GM08714 (cell line): ENCODE data around the gene INPP5E.

ENCODE experiments used
- H3K4me3 ChIP-seq: fragments of 200-500 bp; sonication (Bioruptor generic); 2 replicates; pipeline ENCODE4 v1.5.1; 2014; ENCODE audit warnings: mild to moderate bottlenecking, low read length, inconsistent platforms
- ZNF274 ChIP-seq: IDR thresholded peaks from 2 replicates; pipeline ENCODE4 v1.6.1; 2012; ENCODE audit warnings: mild to moderate bottlenecking, low read depth, low read length

The INPP5E gene

DNA sequence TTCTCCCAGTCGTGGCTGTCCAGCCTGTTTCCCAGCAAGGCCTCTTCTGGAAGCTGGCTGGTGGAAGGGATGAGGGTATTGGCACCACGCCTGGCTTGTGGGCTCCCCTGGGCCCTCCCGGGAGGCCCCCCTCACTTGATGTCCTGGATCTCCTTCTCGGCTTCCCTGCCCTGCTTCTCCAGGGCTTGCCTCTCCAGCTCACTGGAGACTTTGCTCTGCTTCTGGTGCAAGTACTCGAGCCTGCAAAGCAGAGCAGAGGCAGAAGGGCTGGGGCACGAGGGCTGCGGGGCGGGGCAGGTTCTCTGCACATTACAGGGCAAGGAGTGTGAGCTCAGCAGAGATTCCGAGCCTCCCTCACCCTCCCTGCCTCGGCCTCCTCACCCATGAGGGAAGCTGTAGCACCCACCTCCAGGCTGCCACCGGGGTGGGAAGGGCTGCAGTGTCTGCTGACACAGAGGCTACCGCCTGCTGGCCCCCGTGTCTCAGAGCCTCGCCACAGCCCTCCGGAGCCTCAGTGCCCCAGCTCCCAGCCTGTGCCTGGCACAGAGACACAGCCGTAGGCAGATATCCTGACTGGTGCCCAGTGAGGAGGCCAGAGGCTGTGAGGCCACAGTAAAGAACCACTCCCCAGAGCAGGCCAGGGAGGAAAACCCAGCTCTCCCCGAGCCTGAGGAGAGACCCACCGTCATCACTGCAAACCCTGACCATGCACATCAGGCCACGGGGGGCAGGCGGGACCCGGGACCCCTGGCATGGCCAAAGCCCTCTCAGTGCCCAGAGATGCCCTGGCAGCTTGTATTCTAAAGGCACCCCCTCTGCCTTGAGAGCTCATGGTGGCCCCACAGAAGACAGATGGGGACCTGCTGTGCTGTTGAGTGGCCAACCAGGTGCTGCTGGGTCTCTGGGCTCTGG lies 46.9 kb downstream of the INPP5E start:
- H3K4me3 ChIP-seq: no peak overlapping the region
- no peak for TF ChIP-seq ZNF274

DNA sequence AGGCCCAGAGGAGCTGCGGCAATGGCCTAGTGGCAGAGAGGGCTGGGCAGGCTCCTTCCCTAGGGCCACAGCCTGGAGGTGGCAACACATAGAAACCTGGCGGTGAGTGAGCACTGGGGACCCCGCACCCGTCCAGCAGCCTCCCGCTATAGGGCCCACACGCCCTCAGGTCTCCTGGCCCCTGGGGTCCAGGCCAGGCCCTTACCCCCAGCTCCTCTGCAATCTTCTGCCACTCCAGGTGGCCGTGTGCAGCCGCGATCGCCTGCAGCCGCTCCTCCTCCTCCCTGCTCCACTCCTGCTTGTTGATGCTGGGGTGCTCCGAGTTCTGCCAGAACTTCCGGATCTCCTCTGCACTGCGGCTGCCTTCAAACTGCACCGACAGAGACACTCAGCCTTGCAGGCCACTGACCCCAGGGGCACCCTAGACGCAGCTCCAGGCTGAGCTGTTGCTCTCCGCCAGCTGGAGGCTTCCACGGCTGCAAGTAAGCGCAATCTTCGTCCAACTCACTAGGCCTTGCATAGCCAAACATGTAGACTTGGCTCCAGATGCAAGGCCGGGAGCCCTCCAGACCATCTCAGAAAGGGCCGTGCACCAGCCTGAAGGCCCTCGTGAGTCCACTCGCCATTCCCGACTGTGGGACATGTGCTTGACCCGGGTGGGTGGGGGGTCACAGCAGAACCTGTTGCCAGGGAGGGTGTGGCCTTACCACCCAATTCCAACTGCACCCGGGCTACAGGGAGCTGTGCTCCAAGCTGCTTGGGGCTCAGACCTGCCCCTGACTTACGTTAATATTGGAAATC lies 47.7 kb downstream of the INPP5E start:
- no peak overlapping the region for H3K4me3 ChIP-seq
- TF ChIP-seq ZNF274: no peak

DNA sequence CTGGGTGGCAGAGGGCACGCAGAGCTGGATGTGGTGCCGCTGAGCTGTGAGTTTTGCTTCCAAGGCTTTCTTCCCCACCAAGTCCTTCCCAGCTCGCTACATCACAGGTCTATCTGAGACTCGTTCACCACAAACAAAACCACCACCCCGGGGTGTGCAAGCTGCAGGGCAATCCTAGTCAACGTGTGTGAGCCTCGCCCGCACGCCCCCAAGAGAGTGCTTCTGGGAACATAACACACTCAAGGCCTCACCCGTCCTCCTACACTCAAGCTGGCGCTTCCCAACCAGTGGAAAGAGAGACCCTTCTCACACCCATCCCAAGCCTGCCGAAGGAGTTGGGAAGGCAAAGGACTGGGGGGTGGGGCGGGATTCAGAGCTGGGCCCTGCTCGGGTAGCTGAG lies 50.2 kb downstream of the INPP5E start:
- TF ChIP-seq ZNF274: no peak
- no peak overlapping the region for H3K4me3 ChIP-seq

DNA sequence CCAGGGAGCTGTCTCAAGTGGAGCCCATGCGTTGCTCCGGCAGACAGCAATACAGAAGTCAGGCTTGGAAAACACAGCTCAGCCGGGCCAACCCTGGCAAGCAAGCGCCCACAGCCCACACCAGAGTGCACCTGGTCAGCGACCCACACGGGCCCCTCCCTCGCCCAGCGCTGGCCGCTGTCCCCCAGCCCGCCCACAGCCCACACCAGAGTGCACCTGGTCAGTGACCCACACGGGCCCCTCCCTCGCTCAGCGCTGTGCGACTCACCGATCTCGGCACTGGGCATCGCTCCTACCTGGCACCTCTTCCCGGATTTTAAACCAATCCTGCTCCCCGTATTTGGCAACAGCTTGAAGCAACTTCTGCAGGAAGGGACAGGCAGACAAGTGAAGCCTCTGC lies 52.4 kb downstream of the INPP5E start:
- no peak overlapping the region for H3K4me3 ChIP-seq
- TF ChIP-seq ZNF274: no peak

DNA sequence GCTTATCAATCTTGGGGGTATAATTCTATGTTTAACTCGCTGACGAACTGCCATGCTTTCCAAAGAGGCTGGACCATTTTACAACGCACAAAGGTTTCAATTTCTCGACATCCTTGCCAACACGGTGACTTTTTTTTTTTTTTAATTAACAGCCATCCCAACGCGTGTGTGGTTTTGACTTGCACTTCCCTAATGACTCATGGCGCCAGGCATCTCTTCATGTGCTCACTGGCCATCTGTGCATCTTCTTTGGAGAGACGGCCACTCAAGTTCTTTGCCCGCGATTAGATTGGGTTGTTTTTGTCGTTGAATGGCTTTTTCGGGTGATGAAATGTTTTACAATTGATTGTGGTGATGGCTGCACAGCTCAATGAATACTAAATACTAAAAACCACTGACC lies 53.6 kb downstream of the INPP5E start:
- TF ChIP-seq ZNF274: no peak
- no peak overlapping the region for H3K4me3 ChIP-seq

DNA sequence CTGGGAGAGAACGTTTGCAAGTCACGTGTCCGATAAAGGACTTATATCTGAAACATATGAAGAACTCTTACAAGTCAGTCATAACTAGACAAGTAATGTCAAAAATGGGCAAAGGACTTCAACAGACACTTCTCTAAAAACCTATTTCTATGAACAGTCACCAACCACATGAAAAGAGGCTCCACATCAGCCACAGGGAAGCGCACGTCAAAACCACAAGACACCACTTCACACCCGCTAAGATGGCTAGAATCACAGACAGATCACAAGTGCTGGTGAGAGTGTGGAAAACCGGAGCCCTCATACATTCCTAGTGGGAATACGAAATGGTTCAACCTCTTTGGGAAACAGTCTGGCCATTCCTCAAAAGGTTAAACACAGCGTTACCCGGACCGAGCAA lies 54.6 kb downstream of the INPP5E start:
- H3K4me3 ChIP-seq: no peak overlapping the region
- no peak for TF ChIP-seq ZNF274

DNA sequence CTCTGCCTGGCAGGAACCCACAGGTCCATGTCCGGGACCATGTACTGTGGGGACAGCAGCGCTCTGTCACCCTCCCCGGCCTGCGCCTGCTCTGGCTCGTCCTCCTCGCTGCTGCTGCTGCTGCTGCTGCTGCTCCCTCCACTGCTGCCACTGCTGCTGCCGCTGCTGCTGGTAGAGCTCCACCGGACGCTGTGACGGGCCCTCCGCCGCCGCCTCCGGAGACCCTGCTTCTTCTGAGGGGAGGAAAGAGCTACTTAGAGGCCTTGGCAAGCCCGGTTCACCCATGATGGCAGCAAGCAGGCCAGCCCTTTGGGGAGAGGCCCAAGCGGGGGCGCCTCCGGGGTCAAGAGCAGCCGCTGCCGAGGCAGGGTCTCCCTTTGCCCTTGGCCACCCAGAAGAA lies 56.2 kb downstream of the INPP5E start:
- TF ChIP-seq ZNF274: no peak
- H3K4me3 ChIP-seq: no peak overlapping the region

DNA sequence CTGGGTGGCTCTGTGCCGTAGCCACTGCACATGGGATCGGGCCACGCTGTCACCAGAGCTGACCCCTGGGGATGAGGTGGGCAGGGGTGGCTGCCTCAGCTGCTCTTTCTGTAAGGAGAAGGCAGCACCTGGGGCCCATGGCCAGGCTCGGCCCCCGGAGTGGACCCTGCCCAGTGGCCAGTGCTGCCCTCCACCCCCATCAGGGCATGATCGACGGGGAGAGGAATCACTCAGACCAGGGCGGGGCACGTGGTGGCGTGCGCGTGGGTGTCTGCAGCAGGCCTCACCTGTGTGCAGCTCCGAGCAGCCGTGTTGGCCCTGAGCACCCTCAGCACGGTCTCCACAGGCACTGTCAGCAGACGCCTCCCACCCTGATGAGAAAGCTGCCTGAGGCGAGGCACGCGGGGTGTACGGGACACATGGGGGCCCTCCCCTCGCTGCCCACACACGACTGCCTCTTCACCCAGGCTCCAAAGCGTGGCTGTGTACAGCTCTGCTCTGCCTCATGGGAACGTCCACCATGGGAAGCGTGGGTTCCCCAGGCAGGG lies 57.6 kb downstream of the INPP5E start:
- no peak overlapping the region for H3K4me3 ChIP-seq
- no peak for TF ChIP-seq ZNF274

DNA sequence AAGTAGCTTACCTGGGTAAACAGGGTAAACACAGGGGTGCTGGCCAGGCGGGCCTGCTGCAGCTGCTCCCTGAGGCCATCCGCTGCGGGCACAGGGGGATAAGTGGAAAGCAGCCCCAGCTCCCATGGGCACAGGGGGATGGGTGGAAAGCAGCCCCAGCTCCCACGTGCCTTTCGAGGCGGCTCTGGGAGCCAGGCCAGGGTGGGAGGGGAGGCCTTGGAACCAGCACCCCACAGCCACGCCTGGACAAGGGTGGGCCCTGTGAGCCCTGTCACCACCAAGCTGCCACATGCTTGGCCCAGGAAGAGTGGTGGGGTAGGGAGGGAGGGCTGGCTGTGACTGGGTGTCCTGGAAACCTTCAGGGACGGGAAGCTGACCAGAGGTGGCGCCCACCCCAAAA lies 58.3 kb downstream of the INPP5E start:
- TF ChIP-seq ZNF274: no peak
- no peak overlapping the region for H3K4me3 ChIP-seq

DNA sequence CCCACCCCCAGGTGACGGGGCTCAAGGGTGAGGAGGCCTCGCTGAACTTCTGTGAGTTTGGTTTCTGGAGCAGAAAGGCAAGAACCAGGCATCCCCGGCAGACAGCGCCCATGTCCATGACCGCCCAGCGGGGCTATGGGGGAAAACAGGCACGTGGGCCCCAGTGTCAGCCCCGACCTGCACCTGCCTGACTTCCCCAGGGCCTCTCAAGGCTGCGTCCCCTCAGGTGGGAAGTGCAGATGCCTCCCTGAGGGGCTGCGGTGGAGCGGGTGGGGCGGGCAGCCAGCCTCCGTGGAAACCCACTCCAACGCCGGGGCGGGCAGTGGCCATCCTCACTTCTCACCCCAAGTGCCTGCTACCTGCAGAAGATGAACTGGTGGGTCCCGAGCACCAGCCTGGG lies 59.3 kb downstream of the INPP5E start:
- TF ChIP-seq ZNF274: no peak
- no peak overlapping the region for H3K4me3 ChIP-seq

DNA sequence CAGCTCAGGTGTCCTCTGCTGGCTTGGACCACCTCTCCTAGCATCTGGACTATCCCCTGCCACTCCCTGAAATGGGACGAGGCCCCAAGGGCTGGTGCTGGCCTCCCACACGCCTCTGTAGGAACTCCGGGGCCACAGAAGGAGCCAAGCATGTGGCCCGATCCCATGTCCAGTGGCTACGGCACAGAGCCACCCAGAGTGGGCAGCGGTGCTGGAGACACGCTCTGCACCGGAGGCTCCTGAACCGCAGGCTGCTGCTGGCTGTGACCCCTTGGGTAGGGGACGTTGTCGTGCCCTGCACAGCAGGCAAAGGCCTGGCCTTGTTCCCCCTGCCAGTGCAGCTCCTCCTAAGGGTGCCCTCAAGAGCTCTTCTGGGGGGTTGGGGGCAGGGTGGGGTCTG lies 59.8 kb downstream of the INPP5E start:
- TF ChIP-seq ZNF274: no peak
- H3K4me3 ChIP-seq: no peak overlapping the region

DNA sequence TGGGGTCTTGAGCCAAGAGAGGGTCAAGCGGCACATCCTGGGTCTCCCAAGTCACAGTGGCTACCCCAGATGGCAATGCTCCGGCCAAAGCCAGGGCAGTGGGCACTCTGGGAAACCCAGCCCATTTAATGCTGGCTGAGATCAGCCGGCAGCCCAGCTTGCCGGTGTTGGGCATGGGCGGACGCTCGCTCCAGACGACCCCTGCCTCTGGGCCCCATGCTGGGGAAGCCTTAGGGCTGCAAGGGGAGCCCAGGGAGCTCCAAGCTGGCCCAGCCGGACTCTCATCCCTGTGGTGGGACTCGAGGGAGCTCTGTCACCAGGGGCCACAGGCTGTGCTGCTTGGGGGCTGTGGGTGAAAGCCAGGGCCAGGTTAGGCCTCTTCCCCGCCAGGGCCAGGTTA lies 60.2 kb downstream of the INPP5E start:
- TF ChIP-seq ZNF274: no peak
- H3K4me3 ChIP-seq: no peak overlapping the region

DNA sequence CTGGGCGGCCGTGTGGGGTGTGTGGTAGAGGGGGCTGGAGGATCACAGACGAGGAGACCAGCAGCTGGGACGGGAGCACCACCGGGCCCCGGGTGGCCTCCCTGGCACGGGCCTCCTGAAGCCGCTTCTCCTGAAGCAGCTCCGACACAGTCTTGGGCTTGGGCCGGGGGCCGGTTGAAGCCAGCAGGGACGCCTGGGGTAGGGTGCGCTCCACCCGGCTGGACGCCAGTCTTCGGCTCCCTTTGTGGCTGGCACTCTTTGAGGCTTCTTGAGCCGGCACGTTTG lies 60.7 kb downstream of the INPP5E start:
- no peak overlapping the region for H3K4me3 ChIP-seq
- TF ChIP-seq ZNF274: no peak
